GM19099 (cell line): ENCODE measurements around the gene WFIKKN2.

ENCODE experiments used
- POLR2A ChIP-seq: IDR thresholded peaks from 3 replicates; pipeline ENCODE4 v1.6.1; 2011; ENCODE audit warnings: low read depth; ENCODE audit not compliant: insufficient read length; ENCODE audit errors: extremely low read depth

WFIKKN2 gene

GRCh38 chr17:50890675-50891516 is 55.5 kb downstream of the WFIKKN2 start:
- TF ChIP-seq POLR2A: no peak

- TF ChIP-seq POLR2A: no peak
These were observed 56.2 kb downstream of the WFIKKN2 start for GRCh38 chr17:50891577-50891989.
